K562 (cell line): ENCODE measurements around the gene DBNDD1. TPM values are rescaled to one million over a fixed set of nuclear protein-coding genes. Genes with fewer than 3 reads are reported as not detected.

ENCODE experiments used
- ATAC-seq: fragments of 200-7000 bp; cut with Tn5 transposase; 3 replicates; pipeline ENCODE4 v1.9.1; 2020; ENCODE audit warnings: moderate library complexity
- BruUV-seq: library from RNA; stranded (reverse); fragments of 400-500 nt; replicated peaks from 2 replicates; lab custom pipeline; 2021; lab: Mats Ljungman, UMichigan
- CTCF ChIA-PET: fragments of 300-600 bp; formaldehyde crosslinking; extraction: SDS; loops from one replicate; lab custom pipeline; 2021; ENCODE audit warnings: low intra/inter-chr PET ratio; lab: Yijun Ruan, JAX
- POLR2A ChIA-PET: fragments of 300-600, 350-650 bp; sonication (Branson Sonifier 250); formaldehyde crosslinking; extraction: SDS; loops from one replicate; lab custom pipeline; 2021; ENCODE audit warnings: antibody characterized with exemption, inconsistent platforms; lab: Yijun Ruan, JAX
- DNase-seq, 4 experiments: peaks; one replicate each; pipeline versions ENCODE4 v3.0.0 to v3.0.0-alpha.2; 2011 to 2018; ENCODE audit warnings: low spot score in 3 of 4, mixed read lengths in 3 of 4; ENCODE audit errors: extremely low read depth in 1 of 4
- FAIRE-seq: peaks from 2 replicates; lab custom pipeline; 2011; peaks lifted over from hg19 to GRCh38; lab: Jason Lieb, UNC
- H2AFZ ChIP-seq: 2 replicates; pipeline ENCODE4 v1.6.0; 2011; ENCODE audit warnings: low read depth, low read length, control low read depth, inconsistent platforms
- H3K27ac ChIP-seq: fragments of 200-600 bp; 3 replicates; pipeline ENCODE4 v1.8.0; 2011; ENCODE audit warnings: low read depth, mild to moderate bottlenecking, control low read depth, inconsistent platforms, low read length, moderate library complexity, mixed read lengths; ENCODE audit errors: extremely low read depth
- H3K27me3 ChIP-seq, 2 experiments: fragments of 300-600 bp in 1 of 2; 2 replicates in 1 of 2; 3 replicates in 1 of 2; pipeline versions ENCODE4 v1.6.0 to v1.8.0; 2011; ENCODE audit warnings: inconsistent platforms in 2 of 2, low read length in 2 of 2, mild to moderate bottlenecking in 1 of 2, mixed read lengths in 1 of 2, moderate library complexity in 1 of 2; ENCODE audit not compliant: control insufficient read depth in 2 of 2, insufficient read depth in 2 of 2
- H3K36me3 ChIP-seq: fragments of 300-600 bp; 3 replicates; pipeline ENCODE4 v1.8.0; 2011; ENCODE audit warnings: mild to moderate bottlenecking, low read length, inconsistent platforms; ENCODE audit not compliant: control insufficient read depth, insufficient read depth
- H3K4me1 ChIP-seq, 2 experiments: fragments of 200-600 bp in 1 of 2; replicated peaks in 1 of 2; 2 replicates in 1 of 2; 3 replicates in 1 of 2; pipeline versions ENCODE4 v1.5.1 to v1.8.0; 2011; ENCODE audit warnings: inconsistent platforms in 2 of 2, low read length in 2 of 2, mild to moderate bottlenecking in 1 of 2, mixed read lengths in 1 of 2, moderate library complexity in 1 of 2; ENCODE audit not compliant: control insufficient read depth in 2 of 2, insufficient read depth in 2 of 2
- H3K4me2 ChIP-seq: 2 replicates; pipeline ENCODE4 v1.6.1; 2011; ENCODE audit warnings: low read length, control low read depth, inconsistent platforms, mixed read lengths; ENCODE audit not compliant: insufficient read depth
- H3K4me3 ChIP-seq: fragments of 200-600 bp; sonication (generic), shearing (Covaris generic); 2 replicates; pipeline ENCODE4 v1.5.1; 2016; ENCODE audit warnings: control low read depth, inconsistent platforms
- H3K79me2 ChIP-seq: fragments of 200-600 bp; 3 replicates; pipeline ENCODE4 v1.8.0; 2011; ENCODE audit warnings: low read length, inconsistent platforms; ENCODE audit not compliant: control insufficient read depth, insufficient read depth
- H3K9ac ChIP-seq, 2 experiments: 2 replicates each; pipeline versions ENCODE4 v1.6.0 to v1.6.1; 2011; ENCODE audit warnings: low read depth in 2 of 2, low read length in 2 of 2, control low read depth in 1 of 2, inconsistent platforms in 1 of 2, mild to moderate bottlenecking in 1 of 2, mixed read lengths in 1 of 2; ENCODE audit not compliant: insufficient read depth in 1 of 2
- H3K9me1 ChIP-seq: one replicate; pipeline ENCODE4 v1.6.0; 2011; ENCODE audit warnings: inconsistent platforms, mild to moderate bottlenecking, low read length, moderate library complexity; ENCODE audit not compliant: control insufficient read depth, insufficient read depth
- H3K9me3 ChIP-seq: replicated peaks from 2 replicates; pipeline ENCODE4 v1.5.1; 2011; ENCODE audit warnings: low read depth, low read length, inconsistent platforms; ENCODE audit not compliant: control insufficient read depth, insufficient read depth
- H4K20me1 ChIP-seq: replicated peaks from 2 replicates; pipeline ENCODE4 v1.6.1; 2011; ENCODE audit warnings: low read length, inconsistent platforms, mixed read lengths; ENCODE audit not compliant: control insufficient read depth, insufficient read depth
- ARID3A ChIP-seq: IDR thresholded peaks from 2 replicates; pipeline ENCODE4 v1.6.1; 2012; ENCODE audit warnings: low read depth, low read length, improper control_type of control experiment, borderline replicate concordance
- ATF3 ChIP-seq, 2 experiments: fragments of 450-650 bp in 1 of 2; sonication (generic) in 1 of 2; formaldehyde crosslinking in 1 of 2; IDR thresholded peaks in 1 of 2; conservative IDR thresholded peaks in 1 of 2; 2 replicates each; pipeline versions ENCODE4 v1.6.1 to v1.8.1; 2016 to 2023; ENCODE audit warnings: mild to moderate bottlenecking in 2 of 2, moderate library complexity in 2 of 2, inconsistent platforms in 1 of 2, missing genetic modification reagents in 1 of 2
- DEAF1 ChIP-seq: fragments of 450-650 bp; formaldehyde crosslinking; IDR thresholded peaks from 2 replicates; pipeline ENCODE4 v1.4.0; 2020; ENCODE audit warnings: mild to moderate bottlenecking, moderate library complexity
- E2F6 ChIP-seq, 2 experiments: IDR thresholded peaks; 2 replicates each; pipeline ENCODE4 v1.6.1; 2011; ENCODE audit warnings: borderline replicate concordance in 1 of 2, control low read depth in 1 of 2, low read depth in 1 of 2, low read length in 1 of 2, mild to moderate bottlenecking in 1 of 2, mixed read lengths in 1 of 2, moderate library complexity in 1 of 2; ENCODE audit not compliant: insufficient read depth in 1 of 2, insufficient read length in 1 of 2, poor library complexity in 1 of 2, severe bottlenecking in 1 of 2; ENCODE audit errors: extremely low read depth in 1 of 2
- EGR1 ChIP-seq: fragments of 450-650 bp; conservative IDR thresholded peaks from 2 replicates; pipeline ENCODE4 v1.6.1; 2017; ENCODE audit warnings: mild to moderate bottlenecking
- IRF2 ChIP-seq: sonication (generic); formaldehyde crosslinking; IDR thresholded peaks from 2 replicates; pipeline ENCODE4 v1.8.1; 2022; ENCODE audit warnings: mild to moderate bottlenecking, missing genetic modification reagents
- MEF2A ChIP-seq: IDR thresholded peaks from 2 replicates; pipeline ENCODE4 v1.6.1; 2011; ENCODE audit warnings: low read depth, mild to moderate bottlenecking, low read length, moderate library complexity; ENCODE audit not compliant: control insufficient read depth
- NR2C2 ChIP-seq, 2 experiments: fragments of 200-800 bp in 1 of 2; sonication (Bioruptor generic) in 1 of 2; sonication (generic) in 1 of 2; formaldehyde crosslinking in 1 of 2; IDR thresholded peaks; 2 replicates each; pipeline versions ENCODE4 v1.6.1 to v1.8.0; 2016 to 2022; ENCODE audit warnings: mild to moderate bottlenecking in 1 of 2, missing compliant biosample characterization in 1 of 2, missing genetic modification characterization in 1 of 2, missing genetic modification reagents in 1 of 2
- PHB ChIP-seq: fragments of 250-450 bp; sonication (Bioruptor Pico); IDR thresholded peaks from 2 replicates; pipeline ENCODE4 v1.5.0; 2021
- POLR2A ChIP-seq: fragments of 450-650 bp; conservative IDR thresholded peaks from 2 replicates; pipeline ENCODE4 v1.6.1; 2016
- RB1 ChIP-seq: fragments of 450-650 bp; IDR thresholded peaks from 2 replicates; pipeline ENCODE4 v1.6.1; 2017; ENCODE audit warnings: low read depth, mild to moderate bottlenecking
- TARDBP ChIP-seq: fragments of 450-650 bp; IDR thresholded peaks from 2 replicates; pipeline ENCODE4 v1.6.1; 2016
- TCF15 ChIP-seq: fragments of 250-450 bp; sonication (Bioruptor Pico); IDR thresholded peaks from 2 replicates; pipeline ENCODE4 v1.8.0; 2022; ENCODE audit warnings: moderate library complexity, mild to moderate bottlenecking, inconsistent platforms
- ZNF174 ChIP-seq: fragments of 250-450 bp; sonication (Bioruptor Pico); IDR thresholded peaks from 2 replicates; pipeline ENCODE4 v1.4.0; 2020; ENCODE audit warnings: mild to moderate bottlenecking
- ZNF347 ChIP-seq: fragments of 450-650 bp; formaldehyde crosslinking; IDR thresholded peaks from 2 replicates; pipeline ENCODE4 v1.4.0; 2020; ENCODE audit warnings: low read depth, mild to moderate bottlenecking, moderate library complexity
- WGBS: fragments of 100-300 bp; shearing (Covaris generic); methylation state at CpG from one replicate; pipeline ENCODE4 v1.1.6; 2016; ENCODE audit warnings: low coverage, mixed read lengths; ENCODE audit not compliant: insufficient coverage; ENCODE audit errors: missing lambda C conversion rate; 5-methylcytosine and 5-hydroxymethylcytosine counted together
- in situ Hi-C: fragments of 300-500 bp; cut with MboI; formaldehyde crosslinking; loops from 4 replicates; pipeline ENCODE4 v1.15.0; 2018; ENCODE audit warnings: inconsistent platforms, mixed read lengths
- intact Hi-C: fragments of 100-400 bp; cut with micrococcal nuclease; formaldehyde crosslinking; loops from 2 replicates; pipeline ENCODE4 v1.14.2; 2022
- polyA plus RNA-seq, 8 experiments: library from polyadenylated mRNA; depleted of rRNA in 4 of 8; stranded (reverse) in 5 of 8; unstranded in 3 of 8; fragments of >200 nt; fragmentation: Nextera tagmentation in 2 of 8; fragmentation: Illumina TruSeq in 1 of 8; extraction: Ambion mirVana in 2 of 8; extraction: Trizol in 1 of 8; gene quantifications; 2 replicates each; pipeline versions ENCODE4 v1.2.1 to v1.2.3, GENCODE V29; 2011 to 2014; ENCODE audit warnings: inconsistent platforms in 1 of 8, missing spikeins in 1 of 8
- total RNA-seq, 7 experiments: library from RNA; depleted of rRNA in 6 of 7; stranded (reverse); fragments of >200 nt in 6 of 7; fragmentation: Illumina TruSeq in 2 of 7; extraction: Trizol in 2 of 7; gene quantifications; 2 replicates each; pipeline versions ENCODE4 v1.2.1 to v1.2.3, GENCODE V29; 2011 to 2021; ENCODE audit warnings: low replicate concordance in 1 of 7

Gene DBNDD1
- total and polyA plus RNA-seq, 9 of the 15 experiments (the other 6 are each of a cell fraction or from before 2014, with no cell fraction given), result 0.55 to 13.0 (median 5.8) TPM

GRCh38 chr16:89966756-89967155 is 52.5 kb downstream of the DBNDD1 start:
- no peak for TF ChIP-seq ZNF174 (CRISPR knock-in tag)
- no peak for TF ChIP-seq E2F6 (IDR thresholded peaks at IDR 0.05; ENCODE audit: borderline replicate concordance in 1 of 2, extremely low read depth in 1 of 2, insufficient read depth in 1 of 2, insufficient read length in 1 of 2, low read depth in 1 of 2, low read length in 1 of 2, poor library complexity in 1 of 2, severe bottlenecking in 1 of 2)
- TF ChIP-seq DEAF1 (CRISPR knock-in tag), result no peak
- TF ChIP-seq PHB (CRISPR knock-in tag), result no peak
- TF ChIP-seq ZNF347 (CRISPR knock-in tag), result no peak
- no peak for TF ChIP-seq EGR1
- no peak for TF ChIP-seq IRF2 (CRISPR knock-in tag)
- no peak for TF ChIP-seq ATF3 (IDR thresholded peaks at IDR 0.05)
- TF ChIP-seq ATF3 (CRISPR knock-in tag; conservative IDR thresholded peaks at IDR 0.05), result no peak
- no peak for TF ChIP-seq TARDBP
- TF ChIP-seq NR2C2 (CRISPR knock-in tag; IDR thresholded peaks at IDR 0.05), result no peak
- TF ChIP-seq NR2C2 (tag; IDR thresholded peaks at IDR 0.05), result no peak
- no peak for TF ChIP-seq MEF2A
- no peak for TF ChIP-seq TCF15
- TF ChIP-seq RB1, result no peak
- no peak for TF ChIP-seq ARID3A
- TF ChIP-seq POLR2A, result no peak
- no peak overlapping the region for H3K9ac ChIP-seq
- peaks cover 14 to 39% of the 10 kb centered on the region in 2 experiments; a peak in 4 of 5 replicates for H3K4me1 ChIP-seq
- H3K9me3 ChIP-seq, result no peaks in the 10 kb centered on the region
- FAIRE-seq, result no peak
- ChIA-PET CTCF (no interaction called here), POLR2A (interaction anchor here (0.6 to 2.5 kb wide), 3 partner anchors 11 to 128 kb away, joined by 3 to 11 read pairs (median 3); no protein-coding TSS in a partner anchor)
- no TSS peak for BruUV-seq
- no peaks in the 10 kb centered on the region for H3K9me1 ChIP-seq
- peaks cover 25% of the 10 kb centered on the region for H3K79me2 ChIP-seq
- no peak overlapping the region for H3K4me3 ChIP-seq
- H3K36me3 ChIP-seq, result peaks cover 36% of the 10 kb centered on the region; the same call in 2 of the 3 replicates
- H3K27me3 ChIP-seq, result no peaks in the 10 kb centered on the region
- H2AFZ ChIP-seq, result no peak overlapping the region
- H4K20me1 ChIP-seq, result peaks cover 12% of the 10 kb centered on the region; the same call in 1 of the 2 replicates
- intact Hi-C loops, result no loop called here
- no peak overlapping the region for H3K4me2 ChIP-seq
- no peak for ATAC-seq
- WGBS, result 63% methylated on average over 9 of the region's 9 CpGs
- in situ Hi-C loops, result no loop called here
- H3K27ac ChIP-seq, result no peak overlapping the region
- DNase-seq, result no peak
